ENCODE measurements around the gene TCF3.
"Not testable (repeated sequence)": the region's sequence is repeated elsewhere in the genome, so short reads cannot be mapped to it uniquely, and the experiment has no call there.

TCF3 gene

DNA sequence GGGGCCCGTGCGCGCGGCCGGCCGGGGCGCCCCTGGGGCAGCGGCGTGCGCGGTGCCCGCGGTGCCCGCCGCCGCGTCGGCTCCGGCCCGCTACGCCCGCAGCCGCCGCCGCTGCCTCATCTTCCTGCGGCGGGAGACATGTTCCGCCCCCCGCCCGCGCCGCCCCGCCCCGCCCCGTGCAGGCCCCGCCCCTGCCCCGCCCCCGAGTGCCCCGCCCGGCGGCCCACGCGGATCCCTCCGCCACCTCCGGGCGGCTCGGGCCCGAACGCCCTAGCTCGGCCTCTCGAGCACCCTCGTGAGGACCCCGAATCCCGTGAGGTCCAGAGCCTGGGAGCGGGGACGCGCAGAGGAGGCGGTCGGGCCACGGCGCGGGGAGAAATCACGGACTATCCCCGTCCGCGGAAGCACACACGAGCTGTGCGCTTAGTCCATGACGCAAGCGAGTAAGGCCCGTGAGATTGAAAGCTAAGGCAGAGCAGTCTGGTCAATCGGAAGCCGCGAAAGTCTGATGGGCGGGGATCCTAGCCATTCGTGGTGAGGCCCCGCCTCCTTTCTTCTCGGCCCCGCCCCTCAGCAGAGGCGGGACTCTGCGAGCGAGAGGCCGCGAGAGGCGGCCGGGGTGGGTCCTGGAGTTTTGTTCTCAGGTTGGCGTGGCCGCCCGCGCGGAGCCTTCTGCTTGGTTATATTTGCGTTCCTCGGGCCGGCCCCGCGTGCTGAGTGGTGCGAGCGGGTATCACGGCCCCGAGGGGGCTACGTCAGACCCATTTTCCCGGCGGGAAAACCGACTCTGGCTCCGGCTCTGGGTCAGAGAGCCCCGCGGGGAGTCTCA, at the start of gene TCF3:
TSS of gene TCF3 (minus strand) at position 145 of the 829 bp plus-strand sequence. CDS start 2,367 bp downstream, outside the sequence.
- DNase-seq (ENCODE audit: low spot score), result peak; percentile 100

DNA sequence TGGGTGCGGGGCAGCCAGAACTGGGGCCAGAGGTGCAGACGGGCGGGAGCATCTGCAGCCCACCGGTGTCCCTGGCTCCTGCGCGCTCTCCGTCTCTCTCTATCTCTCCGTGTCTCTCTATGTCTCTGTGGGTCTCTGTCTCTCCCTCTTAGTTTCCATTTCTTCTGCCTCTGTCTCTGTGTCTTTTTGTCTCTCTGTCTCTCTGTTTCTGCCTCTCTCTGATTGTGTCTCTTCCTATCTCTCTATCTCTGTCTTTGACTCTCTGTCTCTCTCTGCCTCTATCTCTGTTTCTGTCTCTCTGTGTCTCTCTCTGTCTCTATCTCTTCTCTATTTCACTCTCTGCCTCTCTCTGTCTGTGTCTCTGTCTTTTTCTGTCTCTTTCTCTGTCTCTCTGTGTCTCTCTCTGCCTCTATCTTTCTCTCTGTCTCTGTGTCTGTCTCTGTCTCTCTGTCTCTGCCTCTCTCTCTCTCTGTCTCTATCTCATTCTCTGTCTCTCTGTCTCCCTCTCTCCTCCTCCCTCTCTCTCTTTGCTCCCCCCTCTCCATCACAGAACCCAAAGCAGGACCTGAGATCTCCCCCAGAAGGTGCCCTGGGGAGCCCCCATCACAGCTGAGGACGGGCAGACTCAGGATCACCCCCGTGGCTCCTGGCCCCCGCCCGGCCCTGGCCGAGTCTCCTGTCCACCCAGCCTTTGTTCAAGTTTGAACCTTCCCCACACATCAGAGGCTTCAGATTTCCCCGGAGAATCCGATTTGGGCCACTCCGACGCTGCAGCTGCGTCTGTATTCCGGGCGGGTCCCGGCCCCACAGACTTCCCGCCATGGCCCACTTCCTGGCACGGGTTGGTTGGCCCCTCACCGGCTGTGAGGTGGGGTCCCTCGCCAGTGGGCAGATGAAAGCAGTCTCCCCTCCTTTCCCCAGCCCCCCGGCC, 48.6 kb upstream of the TCF3 start:
- DNase-seq (ENCODE audit: low spot score), result no peak

DNA sequence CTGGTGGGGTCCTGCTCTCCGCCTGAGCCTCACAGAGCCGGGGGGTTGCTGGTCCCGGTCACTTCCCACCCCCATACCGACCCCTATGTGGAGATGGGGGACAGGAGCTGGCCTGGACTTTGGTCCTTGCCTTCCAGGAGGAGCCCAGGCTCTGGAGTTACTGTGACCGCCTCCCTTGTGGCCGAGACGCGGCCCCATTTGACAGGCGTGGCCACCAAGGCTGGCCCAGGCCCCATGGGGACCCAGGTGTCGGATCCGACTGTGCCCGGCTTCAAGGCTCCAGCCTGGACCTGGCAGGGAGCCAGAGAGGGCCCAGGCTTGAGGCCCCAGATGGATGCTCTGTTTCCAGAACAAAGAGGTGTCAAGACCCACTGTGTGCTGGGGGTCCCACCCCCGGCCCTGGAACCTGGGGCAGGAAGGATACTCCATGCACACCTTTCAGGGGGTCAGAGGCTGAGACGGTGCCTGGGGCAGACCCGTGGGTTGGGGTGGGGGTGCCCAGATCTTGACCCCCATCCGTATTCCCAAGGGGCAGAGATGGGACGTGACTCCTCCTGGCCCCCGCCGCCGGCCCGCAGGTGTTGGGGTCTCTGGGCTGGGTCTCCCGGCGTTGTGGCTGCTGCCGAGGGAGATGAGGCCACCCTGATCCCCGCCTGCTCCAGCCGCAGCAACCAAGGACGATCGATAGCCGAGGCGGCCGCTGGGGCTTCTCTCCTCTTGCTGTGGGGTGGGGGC, 47.8 kb upstream of the TCF3 start:
- peak; percentile 76 for DNase-seq (ENCODE audit: low spot score)

DNA sequence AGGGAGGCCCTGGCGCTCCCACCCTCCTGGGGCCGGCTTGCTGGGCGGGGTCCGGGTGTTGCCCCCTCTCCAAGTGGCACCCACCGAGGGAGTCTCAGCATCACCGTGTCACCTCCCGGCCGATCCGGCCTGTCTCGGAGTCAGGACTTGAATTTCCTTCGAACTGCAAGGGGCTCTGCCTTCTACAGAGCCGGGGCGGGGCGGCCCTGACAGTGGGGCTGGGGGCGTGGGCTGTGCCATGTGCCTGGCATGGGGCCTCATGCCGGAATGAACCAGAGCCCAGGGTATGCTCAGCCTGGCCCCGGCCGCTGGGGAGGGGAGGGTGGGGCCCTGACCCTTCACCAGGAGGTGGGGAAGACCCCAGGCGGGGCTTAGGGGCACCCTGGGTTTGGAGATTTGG, 47.0 kb upstream of the TCF3 start:
- DNase-seq (ENCODE audit: low spot score), result no peak

DNA sequence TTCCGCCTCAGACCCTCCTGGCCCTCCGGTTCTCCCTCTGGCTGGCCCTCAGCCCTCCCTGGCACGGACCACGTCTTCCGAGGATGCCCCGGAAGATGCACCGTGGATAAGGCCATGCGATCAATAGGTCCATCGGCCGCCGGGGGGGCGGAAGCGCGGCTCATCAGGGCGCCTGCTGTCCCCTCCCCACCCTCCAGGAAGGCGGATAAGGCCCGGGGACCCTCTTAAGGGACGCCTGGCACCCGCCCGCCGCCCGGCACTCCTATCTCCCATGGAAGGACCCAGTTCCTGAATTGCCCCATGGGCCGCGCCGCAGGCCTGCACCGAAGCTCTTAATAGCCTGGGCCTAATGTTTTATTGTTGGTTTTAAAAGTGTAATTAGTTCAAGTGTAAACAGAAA, 46.2 kb upstream of the TCF3 start:
- no peak for DNase-seq (ENCODE audit: low spot score)

DNA sequence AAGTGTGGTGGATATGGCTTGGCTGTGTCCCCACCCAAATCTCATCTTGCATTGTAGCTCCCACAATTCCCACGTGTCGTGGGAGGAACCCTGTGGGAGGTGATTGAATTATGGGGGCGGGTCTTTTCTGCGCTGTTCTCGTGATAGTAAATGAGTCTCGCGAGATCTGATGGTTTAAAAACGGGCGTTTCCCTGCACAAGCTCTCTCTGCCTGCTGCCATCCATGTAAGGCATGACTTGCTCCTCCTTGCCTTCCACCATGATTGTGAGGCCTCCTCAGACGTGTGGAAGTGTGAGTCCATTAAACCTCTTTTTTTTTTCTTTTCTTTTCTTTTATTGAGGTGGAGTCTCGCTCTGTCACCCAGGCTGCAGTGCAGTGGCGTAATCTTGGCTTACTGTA, 43.1 kb upstream of the TCF3 start:
- not testable (repeated sequence) for DNase-seq (ENCODE audit: low spot score)

DNA sequence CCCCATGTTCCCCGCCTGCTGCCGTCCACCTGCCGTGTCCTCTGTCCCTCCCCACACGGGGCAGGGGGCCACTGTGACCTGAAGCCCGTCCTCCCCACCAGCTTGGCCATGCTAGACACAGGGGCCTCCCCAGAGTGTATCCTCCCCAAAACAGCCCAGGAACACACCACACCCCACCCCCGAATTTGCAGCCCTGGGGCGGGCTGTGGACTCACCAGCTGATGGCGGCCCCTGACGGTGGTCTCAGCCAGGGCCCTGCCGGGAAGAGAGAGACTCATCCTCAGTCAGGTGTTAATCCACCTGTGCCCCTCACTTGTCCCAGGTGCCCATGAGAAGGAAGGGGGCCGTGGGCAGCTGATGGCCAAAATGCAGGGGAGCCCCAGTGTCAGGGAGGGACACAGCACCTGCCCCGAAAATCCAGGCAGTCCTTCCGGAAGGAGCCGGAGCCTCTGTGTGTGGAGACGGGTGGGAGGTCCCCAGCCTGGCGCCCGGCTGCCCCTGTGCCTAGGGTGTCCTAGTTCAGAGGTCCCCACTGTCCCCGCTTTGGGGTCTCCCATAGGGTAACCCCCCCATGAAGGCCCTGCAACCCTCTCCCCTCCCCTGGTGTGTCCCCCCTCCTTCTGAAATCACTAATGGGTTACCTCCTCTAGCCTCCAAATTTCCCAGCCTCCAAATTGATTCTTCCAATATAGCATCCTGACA, 39.3 kb upstream of the TCF3 start:
- DNase-seq (ENCODE audit: low spot score), result no peak

DNA sequence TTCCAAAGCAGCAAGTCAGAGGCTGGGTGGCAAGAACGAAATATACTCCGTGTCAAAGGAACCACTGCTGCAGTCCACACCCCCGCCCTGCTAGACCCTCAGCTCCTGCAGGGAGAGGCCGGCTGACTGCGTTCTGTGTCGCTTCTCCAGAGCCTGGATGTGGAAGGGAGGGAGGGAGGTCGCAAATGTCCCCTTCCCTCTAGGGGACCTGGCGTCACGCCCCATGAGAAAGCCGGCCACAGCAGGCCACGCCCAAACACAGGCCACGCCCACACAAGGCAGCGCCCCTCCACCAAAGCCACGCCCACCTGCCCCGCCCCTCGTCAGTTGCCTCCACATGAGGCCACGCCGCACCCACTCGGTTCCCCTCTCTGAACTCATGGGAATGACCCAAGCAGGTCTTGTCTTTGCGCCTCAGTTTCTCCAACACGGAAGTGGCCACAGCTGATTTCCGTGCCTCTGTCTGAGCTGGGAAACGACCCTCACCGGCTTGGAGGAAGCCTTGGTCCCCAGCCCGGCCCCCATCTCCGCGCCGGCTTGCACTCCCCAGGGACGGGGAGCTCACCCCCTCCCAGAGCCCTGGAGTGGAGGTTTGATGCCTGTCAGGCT, 38.4 kb upstream of the TCF3 start:
- DNase-seq (ENCODE audit: low spot score), result no peak

DNA sequence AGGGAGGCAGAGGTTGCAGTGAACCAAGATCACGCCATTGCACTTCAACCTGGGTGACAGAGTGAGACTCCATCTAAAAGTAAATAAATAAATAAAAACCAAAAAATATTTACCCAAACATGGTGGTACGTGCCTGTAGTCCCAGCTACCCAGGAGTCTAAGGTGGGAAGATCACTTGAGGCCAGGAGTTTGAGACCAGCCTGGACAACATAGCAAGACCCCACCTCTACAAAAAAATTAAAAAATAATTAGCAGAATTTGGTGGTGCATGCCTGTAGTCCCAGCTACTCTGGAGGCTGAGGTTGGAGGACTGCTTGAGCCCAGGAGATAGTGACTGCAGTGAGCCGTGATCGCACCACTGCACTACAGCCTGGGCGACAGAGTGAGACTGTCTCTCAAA, 33.4 kb upstream of the TCF3 start:
- DNase-seq (ENCODE audit: low spot score), result not testable (repeated sequence)

DNA sequence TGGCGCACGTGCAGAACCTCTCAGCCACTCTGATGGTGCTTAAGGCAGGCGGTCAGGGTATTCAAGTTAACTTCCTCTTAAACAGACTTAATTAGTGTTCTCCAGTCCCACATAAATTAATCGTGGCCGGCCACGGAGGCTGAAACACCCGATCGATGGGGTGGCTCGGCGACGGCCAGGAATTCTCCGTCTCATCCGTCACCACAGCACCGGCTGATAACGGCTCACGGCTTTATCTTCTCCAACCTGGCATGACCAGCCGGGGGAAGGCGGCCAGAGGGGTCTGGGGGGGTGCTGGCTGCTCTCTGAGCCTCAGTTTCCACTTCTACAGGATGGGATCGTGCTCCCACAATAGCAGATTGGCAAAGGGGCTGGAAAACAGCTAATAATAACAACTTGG, 32.6 kb upstream of the TCF3 start:
- DNase-seq (ENCODE audit: low spot score), result no peak

DNA sequence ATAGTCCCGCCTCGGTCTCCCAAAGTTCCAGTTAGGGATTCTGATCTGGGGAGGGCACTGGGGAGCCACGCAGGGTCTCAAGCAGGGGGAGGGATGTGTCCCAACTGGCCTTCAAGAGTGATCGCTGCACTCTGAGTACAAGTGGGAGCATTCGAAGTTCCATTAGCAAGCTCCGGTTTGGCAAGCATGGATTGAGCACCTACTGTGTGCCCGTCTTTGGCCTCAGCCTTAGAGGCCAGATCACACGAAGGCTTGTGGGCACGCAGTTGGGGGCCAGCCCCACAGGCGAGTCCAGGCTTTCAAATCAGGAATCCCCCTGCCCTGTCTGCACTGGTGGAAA, 32.1 kb upstream of the TCF3 start:
- no peak for DNase-seq (ENCODE audit: low spot score)

DNA sequence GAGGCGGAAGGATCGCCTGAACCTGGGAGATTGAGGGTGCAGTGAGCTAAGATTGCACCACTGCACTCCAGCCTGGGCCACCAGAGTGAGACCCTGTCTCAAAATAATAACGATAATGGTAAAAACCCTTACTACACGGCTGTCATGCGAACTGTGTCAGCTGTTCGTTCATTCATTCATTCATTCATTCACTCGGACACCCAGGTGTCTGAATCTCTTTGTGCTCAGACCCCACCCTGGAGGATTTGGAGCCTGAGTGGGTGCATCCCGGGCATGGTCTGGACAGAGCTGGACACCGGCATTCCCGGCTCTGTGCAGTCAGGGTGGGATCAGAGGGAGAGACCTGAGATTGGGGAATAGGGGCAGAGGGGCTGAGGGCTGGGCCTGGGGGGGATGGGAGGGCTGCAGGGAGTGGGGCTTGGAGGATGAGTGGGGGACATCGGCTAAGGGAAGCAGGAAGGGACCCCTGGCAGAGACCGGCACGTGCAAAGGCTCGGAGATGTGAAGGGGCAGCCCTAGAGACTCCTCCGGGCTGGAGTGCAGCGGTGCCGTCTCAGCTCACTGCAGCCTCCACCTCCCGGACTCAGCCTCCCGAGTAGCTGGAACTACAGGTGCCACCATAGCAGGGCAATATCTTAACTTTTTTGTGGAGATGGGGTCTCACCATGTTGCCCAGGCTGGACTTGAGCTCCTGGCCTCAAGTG, 31.6 kb upstream of the TCF3 start:
- DNase-seq (ENCODE audit: low spot score), result no peak

DNA sequence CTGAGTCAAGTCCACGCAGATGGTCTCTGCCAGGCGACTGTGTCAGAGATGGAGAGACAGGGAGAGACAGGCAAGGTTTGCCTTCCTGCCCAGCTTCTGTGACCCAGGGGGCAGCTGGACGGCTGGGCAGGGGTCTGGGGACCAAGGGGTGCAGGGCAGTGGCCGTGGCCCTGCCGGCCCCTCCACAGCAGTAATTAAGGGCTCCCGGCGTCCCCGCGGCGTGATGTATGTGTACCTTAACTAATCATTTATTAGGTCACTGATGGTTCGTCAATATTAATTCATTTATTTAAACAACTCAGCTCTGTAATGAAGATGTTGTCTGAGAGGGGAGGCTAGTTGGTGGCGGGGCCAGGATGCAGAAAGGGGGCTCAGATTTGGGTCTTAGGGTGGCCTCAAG, 28.6 kb upstream of the TCF3 start:
- no peak for DNase-seq (ENCODE audit: low spot score)

DNA sequence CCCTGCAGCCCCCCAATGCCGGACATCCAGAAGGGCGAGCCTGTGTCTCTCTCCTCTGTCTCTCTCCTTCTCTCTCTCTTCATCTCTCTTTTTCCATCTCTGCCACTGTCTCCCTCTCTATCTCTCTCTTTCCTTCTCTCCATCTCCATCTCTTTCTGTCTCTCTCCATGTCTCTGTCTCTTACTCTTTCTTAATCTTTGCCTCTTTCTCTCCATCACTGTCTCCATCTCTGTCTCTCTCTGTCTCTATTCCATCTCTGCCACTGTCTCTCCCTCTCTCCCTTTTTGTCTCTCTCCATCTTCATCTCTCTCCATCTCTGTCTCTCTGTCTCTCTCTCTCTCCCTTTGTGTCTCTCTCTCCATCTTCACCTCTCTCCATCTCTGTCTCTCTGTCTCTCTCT, 25.7 kb upstream of the TCF3 start:
- no peak for DNase-seq (ENCODE audit: low spot score)

DNA sequence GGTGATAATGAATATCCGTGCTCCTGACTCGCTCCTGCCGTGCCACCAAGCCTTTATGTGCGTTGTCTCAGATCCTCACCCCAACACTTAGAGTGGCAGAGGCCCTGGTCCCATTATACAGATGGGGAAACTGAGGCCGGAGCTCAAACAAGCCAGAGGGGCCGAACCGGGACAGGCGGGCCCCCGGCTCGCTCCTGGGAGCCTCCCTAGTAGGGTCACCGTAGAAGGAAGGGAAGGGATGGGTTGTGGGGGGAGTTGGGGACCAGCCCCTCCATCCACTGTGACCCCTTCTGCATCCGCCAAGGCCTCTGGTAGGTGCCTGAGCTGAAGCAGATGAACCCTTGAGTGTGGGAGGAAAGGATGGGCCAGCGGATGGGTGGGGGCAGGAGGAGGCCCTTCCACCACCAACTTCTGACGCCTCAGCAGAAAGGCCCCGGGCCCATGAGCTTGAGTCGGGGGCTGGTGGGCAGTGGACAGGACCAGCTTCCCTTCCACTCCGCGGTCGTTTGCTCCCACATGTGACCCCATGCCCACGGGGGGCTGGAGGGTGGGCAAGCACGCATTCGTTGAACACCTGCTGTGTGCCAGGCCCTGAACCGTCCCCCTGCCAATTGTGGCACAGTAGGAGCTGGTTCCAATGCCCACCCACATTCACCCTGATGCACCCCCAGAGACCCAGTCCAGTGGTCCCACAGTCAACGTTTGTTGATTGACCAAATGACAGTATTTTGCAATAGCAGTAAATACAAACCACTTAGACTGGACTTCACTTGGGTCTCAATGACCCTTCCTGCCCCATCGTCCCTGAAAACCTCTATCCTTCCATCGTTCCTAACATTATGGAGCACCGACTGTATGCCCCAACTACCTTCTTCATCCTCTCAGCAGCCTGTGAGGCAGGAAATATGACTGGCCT, 24.2 kb upstream of the TCF3 start:
- DNase-seq (ENCODE audit: low spot score), result no peak

DNA sequence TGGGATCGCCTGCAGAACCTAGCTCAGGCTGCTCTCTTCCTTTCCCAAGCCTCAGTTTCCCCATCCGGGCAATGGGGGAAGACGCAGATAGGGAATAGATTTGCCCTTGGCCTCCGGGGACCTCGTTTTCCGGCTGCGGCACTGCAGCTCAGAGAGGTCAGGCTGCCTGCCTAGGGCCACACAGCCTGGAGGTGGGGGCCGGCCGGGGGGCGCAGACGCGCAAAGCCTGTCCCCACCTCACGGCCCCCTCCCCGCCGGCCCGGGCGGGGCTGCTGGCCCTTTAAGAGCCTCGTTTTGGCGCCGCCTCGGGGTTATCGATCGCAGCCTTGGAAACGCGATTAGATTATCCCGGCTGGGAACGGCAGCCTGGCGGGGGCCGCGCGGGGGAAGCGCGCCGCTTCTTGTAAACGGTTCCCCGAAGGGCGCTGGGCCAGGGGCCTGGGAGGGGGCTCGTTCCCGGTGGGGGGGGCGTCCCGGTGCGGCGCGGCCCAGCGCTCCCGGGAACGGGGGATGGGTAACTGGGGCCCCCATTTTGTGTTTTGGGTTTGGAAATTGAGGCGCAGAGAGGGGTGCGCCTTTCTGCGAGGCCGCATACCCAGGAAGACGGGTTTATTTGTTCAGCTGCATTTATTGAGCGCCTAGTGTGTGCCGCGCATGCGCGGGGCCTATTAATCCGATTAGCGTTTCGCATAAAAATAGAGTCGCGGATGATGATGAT, 23.4 kb upstream of the TCF3 start:
- peak; percentile 67 for DNase-seq (ENCODE audit: low spot score)

DNA sequence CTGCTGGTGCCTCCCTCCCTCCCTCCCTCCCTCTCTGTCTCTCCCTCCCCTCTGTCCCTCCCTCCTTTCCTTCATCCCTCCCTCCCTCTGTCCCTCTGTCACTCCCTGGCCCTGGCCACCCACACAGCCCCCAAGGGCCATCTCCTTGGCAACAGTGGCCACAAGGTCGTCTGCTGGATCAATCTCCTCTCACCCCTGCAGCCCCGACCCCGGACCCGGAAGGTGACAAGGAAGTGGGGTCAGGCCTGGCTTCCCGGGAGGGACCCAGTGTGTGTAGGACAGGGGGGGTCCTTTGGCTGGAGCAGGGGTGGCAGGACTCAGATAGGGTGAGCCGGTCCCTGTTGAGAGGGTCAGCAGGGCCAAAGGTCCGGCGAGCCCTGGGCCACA, 21.9 kb upstream of the TCF3 start:
- no peak for DNase-seq (ENCODE audit: low spot score)

DNA sequence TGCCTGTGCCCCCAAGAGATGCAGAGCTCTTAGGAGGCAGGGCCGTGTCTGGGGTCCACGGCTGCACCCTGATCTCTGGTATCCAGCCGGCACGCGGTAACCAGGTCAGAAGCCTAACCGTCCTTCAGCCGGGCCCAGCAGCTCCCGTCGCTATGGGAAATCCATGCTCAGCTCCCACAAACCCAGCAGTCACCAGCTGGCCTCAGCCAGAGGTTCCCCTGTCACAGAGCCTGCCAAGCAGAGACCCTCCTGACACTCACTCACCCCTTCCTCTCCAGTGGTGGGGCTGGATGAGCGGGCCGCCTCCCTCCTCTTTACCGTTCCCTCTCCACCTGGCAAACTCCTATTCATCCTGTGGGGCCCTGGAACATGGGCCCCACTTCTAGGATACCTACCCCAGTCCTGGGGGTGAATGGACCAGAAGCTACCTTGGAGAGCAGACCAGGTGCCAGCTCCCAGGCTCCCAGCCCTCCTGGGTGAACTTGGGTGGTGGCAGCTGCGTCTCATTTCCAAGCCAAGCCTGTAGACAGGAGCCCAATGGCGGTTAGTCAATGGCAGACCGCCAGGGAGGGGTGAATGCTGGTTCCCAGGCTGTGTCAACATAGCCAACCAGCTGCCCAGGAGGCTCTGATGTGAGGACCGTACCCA, 21.4 kb upstream of the TCF3 start:
- no peak for DNase-seq (ENCODE audit: low spot score)

All from HuH-7.5 (cell line).